HEK293 (cell line): Measurements from ENCODE around the gene BCAN.
"Not testable (repeated sequence)": the region's sequence is repeated elsewhere in the genome, so short reads cannot be mapped to it uniquely, and the experiment has no call there.

Source experiments
- CTCF ChIA-PET: fragments of 350-600 bp; formaldehyde crosslinking; extraction: SDS; loops from one replicate; lab custom pipeline; 2021; ENCODE audit warnings: antibody characterized with exemption; lab: Yijun Ruan, JAX
- POLR2A ChIA-PET: fragments of 300-600 bp; formaldehyde crosslinking; extraction: SDS; loops from one replicate; lab custom pipeline; 2020; ENCODE audit warnings: antibody characterized with exemption, inconsistent platforms; lab: Yijun Ruan, JAX
- H3K27ac ChIP-seq: fragments of 200-500 bp; sonication (Bioruptor generic); 2 replicates; pipeline ENCODE4 v1.5.1; 2014; ENCODE audit warnings: low read depth, low read length, control low read depth, inconsistent platforms; ENCODE audit errors: extremely low read depth
- H3K36me3 ChIP-seq, 2 experiments: fragments of 200-500 bp in 1 of 2; sonication (Bioruptor generic) in 1 of 2; 1 replicate in 1 of 2; 2 replicates in 1 of 2; pipeline ENCODE4 v1.5.1; 2014 to 2017; ENCODE audit warnings: inconsistent platforms in 2 of 2, low read length in 2 of 2; ENCODE audit not compliant: control insufficient read depth in 2 of 2, insufficient read depth in 1 of 2
- H3K4me1 ChIP-seq: fragments of 200-500 bp; sonication (Bioruptor generic); 2 replicates; pipeline ENCODE4 v1.5.1; 2014; ENCODE audit warnings: mild to moderate bottlenecking, low read length, inconsistent platforms; ENCODE audit not compliant: control insufficient read depth, insufficient read depth
- H3K4me3 ChIP-seq: 2 replicates; pipeline ENCODE4 v1.5.1; 2011; ENCODE audit warnings: low read depth, mild to moderate bottlenecking, control low read depth, low read length, moderate library complexity
- H3K9me3 ChIP-seq: fragments of 200-500 bp; sonication (Bioruptor generic); 2 replicates; pipeline ENCODE4 v1.5.1; 2014; ENCODE audit warnings: low read depth, low read length, inconsistent platforms; ENCODE audit not compliant: control insufficient read depth, insufficient read depth
- GLIS1 ChIP-seq: fragments of 450-650 bp; formaldehyde crosslinking; IDR thresholded peaks from 2 replicates; pipeline ENCODE4 v1.5.1; 2016; ENCODE audit warnings: missing biosample characterization, missing genetic modification characterization
- HOXC10 ChIP-seq: sonication (generic); formaldehyde crosslinking; IDR thresholded peaks from 2 replicates; pipeline ENCODE4 v1.8.1; 2023; ENCODE audit warnings: mild to moderate bottlenecking, missing genetic modification reagents
- KLF10 ChIP-seq: fragments of 450-650 bp; IDR thresholded peaks from 2 replicates; pipeline ENCODE4 v1.5.1; 2018; ENCODE audit warnings: missing biosample characterization, mild to moderate bottlenecking, missing genetic modification characterization
- TRIM28 ChIP-seq: IDR thresholded peaks from 2 replicates; pipeline ENCODE4 v1.6.1; 2011; ENCODE audit warnings: low read length, control low read depth, borderline replicate concordance
- ZNF146 ChIP-seq: fragments of 450-650 bp; formaldehyde crosslinking; IDR thresholded peaks from 2 replicates; pipeline ENCODE4 v1.5.1; 2016; ENCODE audit warnings: missing biosample characterization, missing genetic modification characterization
- ZNF292 ChIP-seq: fragments of 450-650 bp; formaldehyde crosslinking; IDR thresholded peaks from 2 replicates; pipeline ENCODE4 v1.5.1; 2016; ENCODE audit warnings: low read depth, missing biosample characterization, missing genetic modification characterization, borderline replicate concordance
- ZNF548 ChIP-seq: fragments of 450-650 bp; formaldehyde crosslinking; IDR thresholded peaks from 2 replicates; pipeline ENCODE4 v1.5.1; 2016; ENCODE audit warnings: missing biosample characterization, missing genetic modification characterization
- ZNF600 ChIP-seq: fragments of 450-650 bp; formaldehyde crosslinking; IDR thresholded peaks from 2 replicates; pipeline ENCODE4 v1.5.1; 2016; ENCODE audit warnings: missing biosample characterization, missing genetic modification characterization
- ZNF624 ChIP-seq: fragments of 450-650 bp; formaldehyde crosslinking; IDR thresholded peaks from 2 replicates; pipeline ENCODE4 v1.5.1; 2017; ENCODE audit warnings: missing biosample characterization, missing genetic modification characterization
- ZNF654 ChIP-seq: fragments of 450-650 bp; formaldehyde crosslinking; IDR thresholded peaks from 2 replicates; pipeline ENCODE4 v1.5.1; 2016; ENCODE audit warnings: low read depth, missing biosample characterization, missing genetic modification characterization
- ZNF677 ChIP-seq: fragments of 450-650 bp; IDR thresholded peaks from 2 replicates; pipeline ENCODE4 v1.5.0; 2018; ENCODE audit warnings: missing biosample characterization, mild to moderate bottlenecking, missing genetic modification characterization, moderate library complexity
- ZNF791 ChIP-seq: fragments of 450-650 bp; formaldehyde crosslinking; IDR thresholded peaks from 2 replicates; pipeline ENCODE4 v1.5.1; 2016; ENCODE audit warnings: missing biosample characterization, missing genetic modification characterization
- ZNF792 ChIP-seq: fragments of 450-650 bp; formaldehyde crosslinking; IDR thresholded peaks from 2 replicates; pipeline ENCODE4 v1.5.1; 2016; ENCODE audit warnings: missing biosample characterization, missing genetic modification characterization
- ZSCAN23 ChIP-seq: fragments of 450-650 bp; formaldehyde crosslinking; IDR thresholded peaks from 2 replicates; pipeline ENCODE4 v1.5.1; 2016; ENCODE audit warnings: missing biosample characterization, missing genetic modification characterization
- TF ChIP-seq, protein P1 (sequence below): fragments of 450-650 bp; formaldehyde crosslinking; IDR thresholded peaks from 2 replicates; pipeline ENCODE4; 2016; ENCODE audit warnings: missing biosample characterization, missing genetic modification characterization
- TF ChIP-seq, protein P2 (sequence below): fragments of 450-650 bp; formaldehyde crosslinking; IDR thresholded peaks from 2 replicates; pipeline ENCODE4 v1.5.1; 2016; ENCODE audit warnings: missing biosample characterization, missing genetic modification characterization, low read depth
- TF ChIP-seq, protein P3 (sequence below): fragments of 450-650 bp; formaldehyde crosslinking; IDR thresholded peaks from 2 replicates; pipeline ENCODE4 v1.5.1; 2016; ENCODE audit warnings: missing biosample characterization, missing genetic modification characterization
- TF ChIP-seq, protein P4 (sequence below): fragments of 450-650 bp; formaldehyde crosslinking; IDR thresholded peaks from 2 replicates; pipeline ENCODE4 v1.5.1; 2016; ENCODE audit warnings: missing biosample characterization, missing genetic modification characterization
- TF ChIP-seq, protein P5 (sequence below): fragments of 450-650 bp; formaldehyde crosslinking; IDR thresholded peaks from 2 replicates; pipeline ENCODE4 v1.5.1; 2016; ENCODE audit warnings: missing biosample characterization, missing genetic modification characterization, borderline replicate concordance

Gene BCAN

DNA sequence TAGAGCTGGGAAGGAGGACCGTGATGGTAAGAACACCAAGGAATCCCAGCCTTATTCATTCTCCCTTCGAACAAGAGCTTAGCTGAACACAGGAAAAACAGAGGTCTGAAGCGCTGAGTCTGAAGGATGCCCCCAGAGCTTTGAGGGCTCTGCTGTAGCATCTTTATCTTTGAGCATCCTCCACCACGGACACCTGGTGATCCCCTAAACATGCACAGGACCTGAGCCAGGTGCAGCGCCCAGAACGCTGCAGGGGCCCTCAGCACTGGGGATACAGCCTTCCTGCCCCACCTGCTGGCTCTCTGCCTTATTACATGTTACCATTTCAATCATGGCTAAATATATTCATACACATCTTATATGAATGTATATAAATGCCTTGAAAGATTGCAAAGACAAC lies 32.9 kb upstream of the BCAN start (continued):
- TF ChIP-seq ZSCAN23 (tag by site-specific recombination) (no peak), GLIS1 (0 out of 2 replicates have a peak, but pooled peaks have one; percentile 24), ZNF791 (tag by site-specific recombination) (no peak), TRIM28 (no peak), ZNF654 (tag by site-specific recombination) (peak; percentile 37; the same call in 1 of the 2 replicates), HOXC10 (CRISPR knock-in tag) (no peak), KLF10 (tag by site-specific recombination) (no peak), ZNF677 (tag by site-specific recombination) (no peak), ZNF292 (tag by site-specific recombination) (no peak), ZNF600 (tag by site-specific recombination) (no peak)
- TF ChIP-seq, protein P1, sequence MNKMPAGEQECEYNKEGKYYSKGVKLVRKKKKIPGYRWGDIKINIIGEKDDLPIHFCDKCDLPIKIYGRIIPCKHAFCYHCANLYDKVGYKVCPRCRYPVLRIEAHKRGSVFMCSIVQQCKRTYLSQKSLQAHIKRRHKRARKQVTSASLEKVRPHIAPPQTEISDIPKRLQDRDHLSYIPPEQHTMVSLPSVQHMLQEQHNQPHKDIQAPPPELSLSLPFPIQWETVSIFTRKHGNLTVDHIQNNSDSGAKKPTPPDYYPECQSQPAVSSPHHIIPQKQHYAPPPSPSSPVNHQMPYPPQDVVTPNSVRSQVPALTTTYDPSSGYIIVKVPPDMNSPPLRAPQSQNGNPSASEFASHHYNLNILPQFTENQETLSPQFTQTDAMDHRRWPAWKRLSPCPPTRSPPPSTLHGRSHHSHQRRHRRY (tag by site-specific recombination): no peak
- TF ChIP-seq, protein P2, sequence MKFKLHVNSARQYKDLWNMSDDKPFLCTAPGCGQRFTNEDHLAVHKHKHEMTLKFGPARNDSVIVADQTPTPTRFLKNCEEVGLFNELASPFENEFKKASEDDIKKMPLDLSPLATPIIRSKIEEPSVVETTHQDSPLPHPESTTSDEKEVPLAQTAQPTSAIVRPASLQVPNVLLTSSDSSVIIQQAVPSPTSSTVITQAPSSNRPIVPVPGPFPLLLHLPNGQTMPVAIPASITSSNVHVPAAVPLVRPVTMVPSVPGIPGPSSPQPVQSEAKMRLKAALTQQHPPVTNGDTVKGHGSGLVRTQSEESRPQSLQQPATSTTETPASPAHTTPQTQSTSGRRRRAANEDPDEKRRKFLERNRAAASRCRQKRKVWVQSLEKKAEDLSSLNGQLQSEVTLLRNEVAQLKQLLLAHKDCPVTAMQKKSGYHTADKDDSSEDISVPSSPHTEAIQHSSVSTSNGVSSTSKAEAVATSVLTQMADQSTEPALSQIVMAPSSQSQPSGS: no peak

DNA sequence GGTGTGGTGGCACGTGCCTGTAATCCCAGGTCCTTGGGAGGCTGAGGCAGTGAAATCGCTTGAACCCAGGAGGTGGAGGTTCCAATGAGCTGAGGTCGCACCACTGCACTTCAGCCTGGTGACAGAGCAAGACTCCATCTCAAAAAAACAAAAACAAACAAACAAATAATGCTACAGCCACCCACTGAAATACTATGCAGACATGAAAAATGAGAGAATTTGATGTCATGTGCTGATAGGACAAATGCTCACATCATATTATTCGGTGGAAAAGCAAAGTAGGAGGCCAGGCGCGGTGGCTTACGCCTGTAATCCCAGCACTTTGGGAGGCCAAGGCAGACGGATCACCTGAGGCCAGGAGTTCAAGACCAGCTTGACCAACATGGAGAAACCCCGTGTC lies 31.8 kb upstream of the BCAN start:
- H3K9me3 ChIP-seq, H3K27ac ChIP-seq, H3K4me1 ChIP-seq, H3K4me3 ChIP-seq, POLR2A ChIA-PET: not testable (repeated sequence)
- CTCF ChIA-PET: interaction anchor here (0.6 to 0.8 kb wide), 2 partner anchors 10 to 24 kb away, joined by 3 read pairs; no protein-coding TSS in a partner anchor
- TF ChIP-seq ZNF146 (tag by site-specific recombination): peak; percentile 97
- TF ChIP-seq, all 188 proteins: peak for 1; not testable (repeated sequence) for 187
- H3K36me3 ChIP-seq: not testable (repeated sequence)

DNA sequence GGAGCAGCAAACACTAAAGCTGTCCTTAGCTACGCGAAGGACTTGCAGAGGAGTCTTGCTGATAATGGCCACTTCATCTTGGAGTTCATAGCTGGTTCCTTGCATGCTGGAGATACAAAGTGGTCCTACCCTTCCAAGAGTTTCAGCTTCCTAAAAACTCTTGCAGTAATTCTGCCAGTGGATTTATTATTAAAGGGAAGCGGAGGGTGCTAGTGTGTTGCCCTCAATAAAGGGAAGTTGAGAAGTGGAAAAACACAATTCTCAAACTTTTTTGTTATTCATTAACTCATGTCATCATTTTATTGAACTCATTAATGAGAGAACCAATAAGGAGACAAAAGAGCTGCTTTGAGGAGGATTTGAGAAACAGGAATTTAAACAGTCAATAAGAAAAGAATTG lies 29.3 kb upstream of the BCAN start:
- H3K9me3 ChIP-seq: no peaks in the 10 kb centered on the region
- H3K36me3 ChIP-seq: no peaks in the 10 kb centered on the region
- no peak overlapping the region for H3K4me3 ChIP-seq
- CTCF ChIA-PET: interaction anchor here (0.6 to 8.1 kb wide), 14 partner anchors 8 to 1442 kb away, joined by 3 to 95 read pairs (median 3); partner anchors contain the start of gene NAXE
- H3K4me1 ChIP-seq: peaks cover 5% of the 10 kb centered on the region; the same call in 1 of the 2 replicates
- H3K27ac ChIP-seq: no peak overlapping the region
- POLR2A ChIA-PET: no interaction called here
- TF ChIP-seq, protein P3, sequence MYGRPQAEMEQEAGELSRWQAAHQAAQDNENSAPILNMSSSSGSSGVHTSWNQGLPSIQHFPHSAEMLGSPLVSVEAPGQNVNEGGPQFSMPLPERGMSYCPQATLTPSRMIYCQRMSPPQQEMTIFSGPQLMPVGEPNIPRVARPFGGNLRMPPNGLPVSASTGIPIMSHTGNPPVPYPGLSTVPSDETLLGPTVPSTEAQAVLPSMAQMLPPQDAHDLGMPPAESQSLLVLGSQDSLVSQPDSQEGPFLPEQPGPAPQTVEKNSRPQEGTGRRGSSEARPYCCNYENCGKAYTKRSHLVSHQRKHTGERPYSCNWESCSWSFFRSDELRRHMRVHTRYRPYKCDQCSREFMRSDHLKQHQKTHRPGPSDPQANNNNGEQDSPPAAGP (tag by site-specific recombination): no peak
- TF ChIP-seq ZNF548 (tag by site-specific recombination) (no peak), ZNF624 (tag by site-specific recombination) (no peak), ZNF792 (tag by site-specific recombination) (no peak), HOXC10 (CRISPR knock-in tag) (no peak)
- TF ChIP-seq, protein P4, sequence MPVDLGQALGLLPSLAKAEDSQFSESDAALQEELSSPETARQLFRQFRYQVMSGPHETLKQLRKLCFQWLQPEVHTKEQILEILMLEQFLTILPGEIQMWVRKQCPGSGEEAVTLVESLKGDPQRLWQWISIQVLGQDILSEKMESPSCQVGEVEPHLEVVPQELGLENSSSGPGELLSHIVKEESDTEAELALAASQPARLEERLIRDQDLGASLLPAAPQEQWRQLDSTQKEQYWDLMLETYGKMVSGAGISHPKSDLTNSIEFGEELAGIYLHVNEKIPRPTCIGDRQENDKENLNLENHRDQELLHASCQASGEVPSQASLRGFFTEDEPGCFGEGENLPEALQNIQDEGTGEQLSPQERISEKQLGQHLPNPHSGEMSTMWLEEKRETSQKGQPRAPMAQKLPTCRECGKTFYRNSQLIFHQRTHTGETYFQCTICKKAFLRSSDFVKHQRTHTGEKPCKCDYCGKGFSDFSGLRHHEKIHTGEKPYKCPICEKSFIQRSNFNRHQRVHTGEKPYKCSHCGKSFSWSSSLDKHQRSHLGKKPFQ (tag by site-specific recombination): no peak
- TF ChIP-seq, protein P5, sequence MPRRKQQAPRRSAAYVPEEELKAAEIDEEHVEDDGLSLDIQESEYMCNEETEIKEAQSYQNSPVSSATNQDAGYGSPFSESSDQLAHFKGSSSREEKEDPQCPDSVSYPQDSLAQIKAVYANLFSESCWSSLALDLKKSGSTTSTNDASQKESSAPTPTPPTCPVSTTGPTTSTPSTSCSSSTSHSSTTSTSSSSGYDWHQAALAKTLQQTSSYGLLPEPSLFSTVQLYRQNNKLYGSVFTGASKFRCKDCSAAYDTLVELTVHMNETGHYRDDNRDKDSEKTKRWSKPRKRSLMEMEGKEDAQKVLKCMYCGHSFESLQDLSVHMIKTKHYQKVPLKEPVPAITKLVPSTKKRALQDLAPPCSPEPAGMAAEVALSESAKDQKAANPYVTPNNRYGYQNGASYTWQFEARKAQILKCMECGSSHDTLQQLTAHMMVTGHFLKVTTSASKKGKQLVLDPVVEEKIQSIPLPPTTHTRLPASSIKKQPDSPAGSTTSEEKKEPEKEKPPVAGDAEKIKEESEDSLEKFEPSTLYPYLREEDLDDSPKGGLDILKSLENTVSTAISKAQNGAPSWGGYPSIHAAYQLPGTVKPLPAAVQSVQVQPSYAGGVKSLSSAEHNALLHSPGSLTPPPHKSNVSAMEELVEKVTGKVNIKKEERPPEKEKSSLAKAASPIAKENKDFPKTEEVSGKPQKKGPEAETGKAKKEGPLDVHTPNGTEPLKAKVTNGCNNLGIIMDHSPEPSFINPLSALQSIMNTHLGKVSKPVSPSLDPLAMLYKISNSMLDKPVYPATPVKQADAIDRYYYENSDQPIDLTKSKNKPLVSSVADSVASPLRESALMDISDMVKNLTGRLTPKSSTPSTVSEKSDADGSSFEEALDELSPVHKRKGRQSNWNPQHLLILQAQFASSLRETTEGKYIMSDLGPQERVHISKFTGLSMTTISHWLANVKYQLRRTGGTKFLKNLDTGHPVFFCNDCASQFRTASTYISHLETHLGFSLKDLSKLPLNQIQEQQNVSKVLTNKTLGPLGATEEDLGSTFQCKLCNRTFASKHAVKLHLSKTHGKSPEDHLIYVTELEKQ (tag by site-specific recombination): no peak
